GM21825 (cell line): ENCODE results near the gene BSDC1.
"Not testable (repeated sequence)": the region's sequence is repeated elsewhere in the genome, so short reads cannot be mapped to it uniquely, and the experiment has no call there.

ENCODE experiments used
- ATAC-seq: cut with Tn5 transposase; IDR thresholded peaks from one replicate; pipeline ENCODE4 v1.9.1; 2021; ENCODE audit warnings: mild to moderate bottlenecking, moderate library complexity; ENCODE audit not compliant: unreplicated experiment

Gene BSDC1

GRCh38 chr1:32361674-32362473 is 32.4 kb downstream of the BSDC1 start:
- ATAC-seq = no peak

- ATAC-seq = no peak
These were observed 33.0 kb downstream of the BSDC1 start for GRCh38 chr1:32361308-32361673.

- ATAC-seq = no peak
These were observed 35.8 kb downstream of the BSDC1 start for GRCh38 chr1:32358435-32358834.

GRCh38 chr1:32357614-32358013 is 36.6 kb downstream of the BSDC1 start:
- no peak for ATAC-seq

GRCh38 chr1:32356478-32356877 is 37.8 kb downstream of the BSDC1 start:
- no peak for ATAC-seq

- not testable (repeated sequence) for ATAC-seq
These were observed 38.5 kb downstream of the BSDC1 start for GRCh38 chr1:32355778-32356177.

- ATAC-seq = no peak
These were observed 40.2 kb downstream of the BSDC1 start for GRCh38 chr1:32353886-32354570.

GRCh38 chr1:32353431-32353830 is 40.8 kb downstream of the BSDC1 start:
- ATAC-seq = no peak

GRCh38 chr1:32352831-32353383 is 41.3 kb downstream of the BSDC1 start:
- no peak for ATAC-seq

- no peak for ATAC-seq
These were observed 41.9 kb downstream of the BSDC1 start for GRCh38 chr1:32352239-32352745.

- peak; percentile 81 for ATAC-seq
These were observed 42.6 kb downstream of the BSDC1 start for GRCh38 chr1:32351399-32352238.

GRCh38 chr1:32350785-32351398 is 43.3 kb downstream of the BSDC1 start:
- ATAC-seq = peak; percentile 36

GRCh38 chr1:32349211-32349708 is 45.0 kb downstream of the BSDC1 start:
- ATAC-seq = no peak

GRCh38 chr1:32346532-32347157 is 47.6 kb downstream of the BSDC1 start:
- ATAC-seq = no peak

GRCh38 chr1:32345289-32345827 is 48.9 kb downstream of the BSDC1 start:
- ATAC-seq = no peak

- ATAC-seq = no peak
These were observed 51.5 kb downstream of the BSDC1 start for GRCh38 chr1:32342704-32343103.

- no peak for ATAC-seq
These were observed 52.3 kb downstream of the BSDC1 start for GRCh38 chr1:32341971-32342370.

- no peak for ATAC-seq
These were observed 53.0 kb downstream of the BSDC1 start for GRCh38 chr1:32341186-32341757.

GRCh38 chr1:32339363-32339978 is 54.8 kb downstream of the BSDC1 start:
- peak; percentile 31 for ATAC-seq
